ENCODE results near the gene IRS1. TPM values are rescaled to one million over a fixed set of nuclear protein-coding genes. Genes with fewer than 3 reads are reported as not detected.

The IRS1 gene
- total RNA-seq, 4 donors from 2014 or later, result 18.4 to 40.7 (median 28.1) TPM

- H3K4me1 ChIP-seq, result peaks cover 13% of the 10 kb centered on the region
- DNase-seq (ENCODE audit: low spot score in 2 of 2), result no peak
- H3K27ac ChIP-seq, result no peak overlapping the region
- WGBS, result 100% methylated on average over 1 of the region's 1 CpG
- H3K36me3 ChIP-seq, result no peaks in the 10 kb centered on the region
- no peaks in the 10 kb centered on the region for H3K27me3 ChIP-seq
- TF ChIP-seq POLR2AphosphoS5 (IDR thresholded peaks at IDR 0.05), result no peak
- H3K4me3 ChIP-seq, result no peak overlapping the region
- no peaks in the 10 kb centered on the region for H3K9me3 ChIP-seq
Measured at GRCh38 chr2:226728996-226729395, 70.6 kb downstream of the IRS1 start.

- no peak overlapping the region for H3K4me3 ChIP-seq
- H3K4me1 ChIP-seq, result peaks cover 16% of the 10 kb centered on the region
- no peaks in the 10 kb centered on the region for H3K9me3 ChIP-seq
- no peaks in the 10 kb centered on the region for H3K27me3 ChIP-seq
- DNase-seq (ENCODE audit: low spot score in 2 of 2), result no peak
- no peak overlapping the region for H3K27ac ChIP-seq
- no peaks in the 10 kb centered on the region for H3K36me3 ChIP-seq
- TF ChIP-seq POLR2A (IDR thresholded peaks at IDR 0.05) (no peak), CTCF (IDR thresholded peaks at IDR 0.05) (no peak), POLR2AphosphoS5 (IDR thresholded peaks at IDR 0.05) (no peak), EP300 (IDR thresholded peaks at IDR 0.05) (no peak)
- WGBS, result 65% methylated on average over 1 of the region's 1 CpG
Measured at GRCh38 chr2:226727251-226727650, 72.4 kb downstream of the IRS1 start.

GRCh38 chr2:226726546-226726945 lies 73.1 kb downstream of the IRS1 start:
- WGBS, result 74% methylated on average over 2 of the region's 2 CpGs
- Histone ChIP-seq H3K9me3 (no peaks in the 10 kb centered on the region), H3K4me1 (peaks cover 16% of the 10 kb centered on the region), H3K4me3 (no peak overlapping the region), H3K27ac (no peak overlapping the region), H3K27me3 (no peaks in the 10 kb centered on the region), H3K36me3 (no peaks in the 10 kb centered on the region)
- no peak for TF ChIP-seq CTCF (IDR thresholded peaks at IDR 0.05)
- TF ChIP-seq EP300 (IDR thresholded peaks at IDR 0.05), result no peak
- TF ChIP-seq POLR2AphosphoS5 (IDR thresholded peaks at IDR 0.05), result no peak
- TF ChIP-seq POLR2A (IDR thresholded peaks at IDR 0.05), result no peak
- no peak for DNase-seq (ENCODE audit: low spot score in 2 of 2)

- DNase-seq (ENCODE audit: low spot score in 2 of 2), result no peak
- H3K27me3 ChIP-seq, result no peaks in the 10 kb centered on the region
- H3K27ac ChIP-seq, result peak overlapping the region; percentile 40
- no peaks in the 10 kb centered on the region for H3K36me3 ChIP-seq
- 64% methylated on average over 10 of the region's 10 CpGs for WGBS
- H3K9me3 ChIP-seq, result no peaks in the 10 kb centered on the region
- no peak for TF ChIP-seq POLR2AphosphoS5 (IDR thresholded peaks at IDR 0.05)
- no peak for TF ChIP-seq POLR2A (IDR thresholded peaks at IDR 0.05)
- TF ChIP-seq CTCF (IDR thresholded peaks at IDR 0.05), result no peak
- no peak for TF ChIP-seq EP300 (IDR thresholded peaks at IDR 0.05)
- H3K4me3 ChIP-seq, result no peak overlapping the region
- H3K4me1 ChIP-seq, result peaks cover 16% of the 10 kb centered on the region
Measured at GRCh38 chr2:226725126-226725860, 74.3 kb downstream of the IRS1 start.

GRCh38 chr2:226721541-226721940 lies 78.1 kb downstream of the IRS1 start:
- Histone ChIP-seq H3K4me3 (no peak overlapping the region), H3K36me3 (no peaks in the 10 kb centered on the region), H3K27me3 (no peaks in the 10 kb centered on the region), H3K4me1 (peaks cover 16% of the 10 kb centered on the region), H3K27ac (no peak overlapping the region), H3K9me3 (no peaks in the 10 kb centered on the region)
- TF ChIP-seq POLR2A (IDR thresholded peaks at IDR 0.05) (no peak), EP300 (IDR thresholded peaks at IDR 0.05) (no peak), POLR2AphosphoS5 (IDR thresholded peaks at IDR 0.05) (no peak)
- peak; percentile 61 to 81 for DNase-seq (ENCODE audit: low spot score in 2 of 2)
- WGBS, result 51% methylated on average over 5 of the region's 5 CpGs

- H3K36me3 ChIP-seq, result no peaks in the 10 kb centered on the region
- H3K4me1 ChIP-seq, result peaks cover 10% of the 10 kb centered on the region
- 83% methylated on average over 5 of the region's 5 CpGs for WGBS
- H3K4me3 ChIP-seq, result no peak overlapping the region
- TF ChIP-seq POLR2A (IDR thresholded peaks at IDR 0.05) (no peak), CTCF (IDR thresholded peaks at IDR 0.05) (no peak), EP300 (IDR thresholded peaks at IDR 0.05) (no peak), POLR2AphosphoS5 (IDR thresholded peaks at IDR 0.05) (no peak)
- no peaks in the 10 kb centered on the region for H3K9me3 ChIP-seq
- H3K27me3 ChIP-seq, result no peaks in the 10 kb centered on the region
- no peak for DNase-seq (ENCODE audit: low spot score in 2 of 2)
- no peak overlapping the region for H3K27ac ChIP-seq
Measured at GRCh38 chr2:226720948-226721347, 78.7 kb downstream of the IRS1 start.
